HCT116 (cell line): ENCODE data around the gene ACTR3C. TPM values are rescaled to one million over a fixed set of nuclear protein-coding genes. Genes with fewer than 3 reads are reported as not detected.
"Not testable (repeated sequence)": the region's sequence is repeated elsewhere in the genome, so short reads cannot be mapped to it uniquely, and the experiment has no call there.

Experiments used
- ATAC-seq: fragments of 200-7000 bp; cut with Tn5 transposase; 2 replicates; pipeline ENCODE4 v1.9.1; 2020; ENCODE audit warnings: mild to moderate bottlenecking, moderate library complexity
- BruUV-seq: library from RNA; stranded (reverse); fragments of 400-500 nt; replicated peaks from 2 replicates; lab custom pipeline; 2021; lab: Mats Ljungman, UMichigan
- CTCF ChIA-PET: fragments of 300-600 bp; sonication (Branson Sonifier 250); formaldehyde crosslinking; loops from one replicate; lab custom pipeline; 2021; ENCODE audit warnings: antibody characterized with exemption; lab: Charles Lee
- POLR2A ChIA-PET: fragments of 300-600, 350-600 bp; sonication (Branson Sonifier 250); formaldehyde crosslinking; loops from one replicate; lab custom pipeline; 2021; ENCODE audit warnings: antibody characterized with exemption; lab: Charles Lee
- RAD21 ChIA-PET, 2 experiments: fragments of 300-600 bp; sonication (Branson Sonifier 250); formaldehyde crosslinking; loops; one replicate each; lab custom pipeline; 2023; ENCODE audit warnings: low total read pairs in 2 of 2; ENCODE audit not compliant: uncharacterized antibody in 2 of 2, unreplicated experiment in 2 of 2, low non-redundant PET in 1 of 2; lab: Charles Lee
- DNase-seq: peaks from one replicate; pipeline ENCODE4 v3.0.0-alpha.2; 2010; ENCODE audit warnings: low read depth, low spot score
- H2AFZ ChIP-seq: fragments of 200-600 bp; shearing (Covaris generic), sonication (generic); 2 replicates; pipeline ENCODE4 v1.6.1; 2017; ENCODE audit warnings: low read depth, mixed run types, mixed read lengths, antibody characterized with exemption, low read length; ENCODE audit not compliant: poor library complexity, severe bottlenecking
- H3K27ac ChIP-seq: 2 replicates; pipeline ENCODE4 v1.5.1; 2012; ENCODE audit warnings: low read depth, low read length
- H3K27me3 ChIP-seq: fragments of 200-600 bp; sonication (generic); 2 replicates; pipeline ENCODE4 v1.6.1; 2016; ENCODE audit warnings: mixed run types, low read length, mixed read lengths; ENCODE audit not compliant: insufficient read depth
- H3K36me3 ChIP-seq, 2 experiments: fragments of 200-500 bp in 1 of 2; fragments of 200-600 bp in 1 of 2; sonication (Bioruptor generic) in 1 of 2; sonication (generic) in 1 of 2; 2 replicates each; pipeline versions ENCODE4 v1.5.1 to v1.6.1; 2014 to 2016; ENCODE audit warnings: low read length in 2 of 2, inconsistent platforms in 1 of 2, mixed read lengths in 1 of 2, mixed run types in 1 of 2; ENCODE audit not compliant: insufficient read depth in 2 of 2, control insufficient read depth in 1 of 2
- H3K4me1 ChIP-seq, 2 experiments: fragments of 200-600 bp in 1 of 2; sonication (generic) in 1 of 2; 2 replicates each; pipeline versions ENCODE4 v1.5.1 to v1.6.1; 2012 to 2017; ENCODE audit warnings: low read length in 2 of 2, inconsistent platforms in 1 of 2, mild to moderate bottlenecking in 1 of 2, mixed read lengths in 1 of 2, mixed run types in 1 of 2, moderate library complexity in 1 of 2; ENCODE audit not compliant: insufficient read depth in 2 of 2, control insufficient read depth in 1 of 2
- H3K4me2 ChIP-seq: fragments of 200-600 bp; sonication (generic); 2 replicates; pipeline ENCODE4 v1.6.1; 2017; ENCODE audit warnings: mixed run types, low read length, mixed read lengths
- H3K4me3 ChIP-seq, 2 experiments: fragments of 200-600 bp in 1 of 2; sonication (generic) in 1 of 2; replicated peaks in 1 of 2; 2 replicates each; pipeline ENCODE4 v1.5.1; 2011 to 2016; ENCODE audit warnings: low read length in 2 of 2, control low read depth in 1 of 2, low read depth in 1 of 2, mild to moderate bottlenecking in 1 of 2, mixed read lengths in 1 of 2, mixed run types in 1 of 2
- H3K79me2 ChIP-seq: fragments of 200-600 bp; sonication (generic); 2 replicates; pipeline ENCODE4 v1.6.1; 2017; ENCODE audit warnings: mild to moderate bottlenecking, mixed run types, low read length, moderate library complexity, mixed read lengths; ENCODE audit not compliant: insufficient read depth
- H3K9ac ChIP-seq: fragments of 200-600 bp; sonication (generic); 2 replicates; pipeline ENCODE4 v1.6.1; 2016; ENCODE audit warnings: low read length, mixed read lengths
- H3K9me2 ChIP-seq: fragments of 200-600 bp; sonication (generic), shearing (Covaris generic); 2 replicates; pipeline ENCODE4 v1.6.1; 2017; ENCODE audit warnings: mixed run types, mild to moderate bottlenecking, moderate library complexity; ENCODE audit not compliant: insufficient read depth
- H3K9me3 ChIP-seq, 2 experiments: fragments of 200-500 bp in 1 of 2; fragments of 200-600 bp in 1 of 2; sonication (Bioruptor generic) in 1 of 2; sonication (generic) in 1 of 2; 2 replicates each; pipeline ENCODE4 v1.6.1; 2014 to 2017; ENCODE audit warnings: low read length in 2 of 2, mixed read lengths in 2 of 2, inconsistent platforms in 1 of 2, low read depth in 1 of 2, mild to moderate bottlenecking in 1 of 2, mixed run types in 1 of 2, moderate library complexity in 1 of 2; ENCODE audit not compliant: control insufficient read depth in 1 of 2, insufficient read depth in 1 of 2
- H4K20me1 ChIP-seq: fragments of 200-600 bp; sonication (generic), shearing (Covaris generic); 2 replicates; pipeline ENCODE4 v1.6.1; 2017; ENCODE audit warnings: mixed run types, mild to moderate bottlenecking, moderate library complexity; ENCODE audit not compliant: insufficient read depth
- intact Hi-C: fragments of 100-400 bp; cut with micrococcal nuclease; formaldehyde crosslinking; loops from 2 replicates; pipeline ENCODE4 v1.10.0; 2022
- total RNA-seq: library from RNA; stranded (reverse); gene quantifications from one replicate; pipeline ENCODE4 v1.2.1, GENCODE V29; 2021; ENCODE audit not compliant: unreplicated experiment

The ACTR3C gene
- total RNA-seq, 1 experiment from 2014 or later, result 2.0 TPM

DNA sequence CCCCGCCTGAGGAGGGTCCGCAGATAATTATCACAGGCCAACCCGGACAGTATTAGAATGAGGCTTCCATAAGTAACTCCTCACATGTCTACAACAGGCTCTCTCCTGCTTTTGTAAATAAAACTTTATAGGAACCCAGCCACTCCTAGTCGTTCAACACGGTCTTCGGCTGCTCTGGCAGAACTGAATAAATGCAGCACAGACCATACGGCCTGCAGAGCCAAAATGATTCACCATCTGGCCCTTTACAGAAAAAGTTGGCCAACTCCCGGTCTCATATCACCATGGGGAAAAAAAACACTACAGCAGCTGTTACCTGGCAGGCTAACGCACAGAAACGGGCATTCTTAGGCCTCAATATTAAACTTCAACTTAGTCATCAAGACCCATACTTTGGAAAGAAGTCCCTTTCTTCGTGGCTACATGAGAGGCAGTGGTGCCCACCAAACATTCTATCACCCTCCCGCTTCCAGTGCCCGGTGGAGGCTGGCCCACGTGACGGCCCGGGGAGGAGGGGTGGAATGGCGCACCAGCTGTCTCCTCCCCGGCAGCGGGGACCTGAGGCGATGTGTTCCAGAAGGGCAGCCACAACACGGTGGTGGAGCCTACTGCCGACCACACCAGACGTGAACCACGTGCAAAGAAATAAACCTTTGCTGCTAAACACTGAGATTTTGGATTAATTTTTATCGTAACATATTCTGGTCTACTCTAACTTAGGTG, 41.5 kb downstream of the ACTR3C start:
- H3K4me2 ChIP-seq, POLR2A ChIA-PET, H3K4me1 ChIP-seq, BruUV-seq, intact Hi-C loops, DNase-seq, H3K9me2 ChIP-seq, H3K4me3 ChIP-seq, H3K27me3 ChIP-seq, H3K9ac ChIP-seq, CTCF ChIA-PET, H3K79me2 ChIP-seq, H3K9me3 ChIP-seq, RAD21 ChIA-PET, ATAC-seq, H2AFZ ChIP-seq, H4K20me1 ChIP-seq, H3K36me3 ChIP-seq, H3K27ac ChIP-seq: not testable (repeated sequence)

DNA sequence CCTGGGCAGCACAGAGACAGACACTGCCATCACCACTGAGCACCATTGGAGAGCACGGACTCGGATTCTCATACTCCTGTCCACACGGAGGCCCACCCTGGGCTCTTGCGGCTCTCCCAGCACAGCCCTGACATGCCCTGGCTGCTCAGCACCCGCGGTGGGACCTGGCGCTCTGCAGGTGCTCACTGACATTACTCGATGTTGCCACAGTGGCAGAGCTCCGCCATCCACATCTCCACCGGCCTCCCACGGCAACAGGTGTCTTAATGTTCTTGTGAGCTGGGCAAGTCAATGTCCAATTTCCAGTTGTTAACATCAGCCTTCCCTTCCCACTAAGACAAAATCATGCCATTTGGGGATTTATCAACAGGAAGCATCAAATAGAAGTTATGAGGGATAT, 45.0 kb downstream of the ACTR3C start:
- POLR2A ChIA-PET, intact Hi-C loops: not testable (repeated sequence)

More for the DNA sequence above, 45.0 kb downstream of the ACTR3C start:
- BruUV-seq, H3K27me3 ChIP-seq, DNase-seq, H3K4me1 ChIP-seq, H3K4me3 ChIP-seq, CTCF ChIA-PET, H3K27ac ChIP-seq, ATAC-seq, H3K4me2 ChIP-seq, H3K79me2 ChIP-seq, RAD21 ChIA-PET, H3K9me2 ChIP-seq, H3K9ac ChIP-seq, H3K9me3 ChIP-seq, H4K20me1 ChIP-seq, H2AFZ ChIP-seq, H3K36me3 ChIP-seq: not testable (repeated sequence)
